ENCODE measurements around the gene EXOC6B.

DNA sequence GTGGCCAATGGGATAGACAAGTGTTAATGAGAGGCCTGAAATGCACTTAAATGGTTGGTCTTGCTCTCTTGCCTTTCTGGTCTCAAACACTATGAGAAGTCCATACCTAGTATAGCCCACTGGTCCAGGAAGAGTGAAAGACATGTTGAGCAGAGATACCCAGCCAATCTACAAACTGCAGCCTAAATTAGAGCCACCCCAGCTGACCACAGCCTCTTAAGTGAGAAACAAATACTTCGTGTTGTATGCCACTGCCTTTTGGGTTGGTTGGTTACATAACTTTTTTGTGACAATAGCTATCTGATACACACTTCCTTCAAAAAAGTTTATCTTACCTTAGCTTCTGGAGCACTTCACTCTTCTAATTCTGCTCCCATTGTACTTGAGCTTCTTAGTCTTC, 8.8 kb upstream of the EXOC6B start:
- TF ChIP-seq, protein P1, sequence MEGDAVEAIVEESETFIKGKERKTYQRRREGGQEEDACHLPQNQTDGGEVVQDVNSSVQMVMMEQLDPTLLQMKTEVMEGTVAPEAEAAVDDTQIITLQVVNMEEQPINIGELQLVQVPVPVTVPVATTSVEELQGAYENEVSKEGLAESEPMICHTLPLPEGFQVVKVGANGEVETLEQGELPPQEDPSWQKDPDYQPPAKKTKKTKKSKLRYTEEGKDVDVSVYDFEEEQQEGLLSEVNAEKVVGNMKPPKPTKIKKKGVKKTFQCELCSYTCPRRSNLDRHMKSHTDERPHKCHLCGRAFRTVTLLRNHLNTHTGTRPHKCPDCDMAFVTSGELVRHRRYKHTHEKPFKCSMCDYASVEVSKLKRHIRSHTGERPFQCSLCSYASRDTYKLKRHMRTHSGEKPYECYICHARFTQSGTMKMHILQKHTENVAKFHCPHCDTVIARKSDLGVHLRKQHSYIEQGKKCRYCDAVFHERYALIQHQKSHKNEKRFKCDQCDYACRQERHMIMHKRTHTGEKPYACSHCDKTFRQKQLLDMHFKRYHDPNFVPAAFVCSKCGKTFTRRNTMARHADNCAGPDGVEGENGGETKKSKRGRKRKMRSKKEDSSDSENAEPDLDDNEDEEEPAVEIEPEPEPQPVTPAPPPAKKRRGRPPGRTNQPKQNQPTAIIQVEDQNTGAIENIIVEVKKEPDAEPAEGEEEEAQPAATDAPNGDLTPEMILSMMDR (IDR thresholded peaks at IDR 0.05): no peak
- no peak for TF ChIP-seq POLR2AphosphoS5 (IDR thresholded peaks at IDR 0.05)
- TF ChIP-seq EP300 (IDR thresholded peaks at IDR 0.05; ENCODE audit: low read depth): no peak
